GM21367 (cell line): ENCODE data around the gene DTHD1.

ENCODE experiments used
- ATAC-seq: cut with Tn5 transposase; IDR thresholded peaks from one replicate; pipeline ENCODE4 v1.9.1; 2021; ENCODE audit not compliant: unreplicated experiment

DTHD1 gene

GRCh38 chr4:36338973-36339372 lies 57.6 kb downstream of the DTHD1 start:
- no peak for ATAC-seq

- no peak for ATAC-seq
Observed at GRCh38 chr4:36341936-36342335, 60.5 kb downstream of the DTHD1 start.

GRCh38 chr4:36343501-36344175 lies 62.2 kb downstream of the DTHD1 start:
- no peak for ATAC-seq

- ATAC-seq: peak; percentile 82
Observed at GRCh38 chr4:36348403-36348938, 67.1 kb downstream of the DTHD1 start.

- no peak for ATAC-seq
Observed at GRCh38 chr4:36349938-36350549, 68.6 kb downstream of the DTHD1 start.

GRCh38 chr4:36351082-36351666 lies 69.8 kb downstream of the DTHD1 start:
- peak; percentile 62 for ATAC-seq

- ATAC-seq: no peak
Observed at GRCh38 chr4:36353998-36354397, 72.6 kb downstream of the DTHD1 start.

GRCh38 chr4:36358173-36358572 lies 76.8 kb downstream of the DTHD1 start:
- no peak for ATAC-seq

GRCh38 chr4:36360755-36361154 lies 79.3 kb downstream of the DTHD1 start:
- ATAC-seq: no peak

- ATAC-seq: no peak
Observed at GRCh38 chr4:36363024-36363423, 81.6 kb downstream of the DTHD1 start.

GRCh38 chr4:36374836-36375511 lies 93.6 kb downstream of the DTHD1 start:
- no peak for ATAC-seq

- ATAC-seq: peak; percentile 85
Observed at GRCh38 chr4:36385951-36386571, 104.6 kb downstream of the DTHD1 start.

GRCh38 chr4:36386691-36387090 lies 105.3 kb downstream of the DTHD1 start:
- no peak for ATAC-seq

- ATAC-seq: no peak
Observed at GRCh38 chr4:36388710-36389109, 107.3 kb downstream of the DTHD1 start.

GRCh38 chr4:36391411-36391810 lies 110.0 kb downstream of the DTHD1 start:
- no peak for ATAC-seq

GRCh38 chr4:36392024-36392423 lies 110.6 kb downstream of the DTHD1 start:
- ATAC-seq: no peak

- no peak for ATAC-seq
Observed at GRCh38 chr4:36392916-36393315, 111.5 kb downstream of the DTHD1 start.
